SK-N-SH (cell line): Measurements from ENCODE around the gene ENO1. TPM values are rescaled to one million over a fixed set of nuclear protein-coding genes. Genes with fewer than 3 reads are reported as not detected.

Experiments used
- CTCF ChIA-PET: fragments of 300-600, 350-600 bp; formaldehyde crosslinking; extraction: SDS; loops from one replicate; lab custom pipeline; 2021; lab: Yijun Ruan, JAX
- POLR2A ChIA-PET: fragments of 350-600 bp; sonication (Branson Sonifier 250); formaldehyde crosslinking; extraction: SDS; loops from one replicate; lab custom pipeline; 2020; ENCODE audit warnings: antibody characterized with exemption, inconsistent platforms; lab: Yijun Ruan, JAX
- DNase-seq: peaks from one replicate; pipeline ENCODE4 v3.0.0; 2012
- H2AFZ ChIP-seq: fragments of 200-600 bp; sonication (generic); 2 replicates; pipeline ENCODE4 v1.8.1; 2016; ENCODE audit warnings: antibody characterized with exemption, mild to moderate bottlenecking, low read depth
- H3F3A ChIP-seq: fragments of 200-600 bp; sonication (generic); replicated peaks from 2 replicates; pipeline ENCODE3; 2016; ENCODE audit warnings: antibody characterized with exemption, mild to moderate bottlenecking; ENCODE audit not compliant: insufficient read depth
- H3K27ac ChIP-seq, 2 experiments: fragments of 200-500 bp in 1 of 2; fragments of 200-600 bp in 1 of 2; sonication (Bioruptor generic) in 1 of 2; sonication (generic), shearing (Covaris generic) in 1 of 2; 2 replicates each; pipeline versions ENCODE4 v1.5.1 to v1.6.1; 2014 to 2016; ENCODE audit warnings: low read depth in 2 of 2, inconsistent platforms in 1 of 2, low read length in 1 of 2, mild to moderate bottlenecking in 1 of 2, mixed read lengths in 1 of 2
- H3K27me3 ChIP-seq: fragments of 200-600 bp; sonication (generic), shearing (Covaris generic); 2 replicates; pipeline ENCODE4 v1.6.1; 2016; ENCODE audit warnings: mixed run types; ENCODE audit not compliant: insufficient read depth
- H3K36me3 ChIP-seq, 2 experiments: fragments of 200-500 bp in 1 of 2; fragments of 200-600 bp in 1 of 2; sonication (Bioruptor generic) in 1 of 2; sonication (generic) in 1 of 2; replicated peaks in 1 of 2; 2 replicates each; pipeline versions ENCODE3 to v1.5.1; 2014 to 2016; ENCODE audit warnings: low read length in 1 of 2, mild to moderate bottlenecking in 1 of 2; ENCODE audit not compliant: insufficient read depth in 2 of 2, control insufficient read depth in 1 of 2
- H3K4me1 ChIP-seq, 2 experiments: fragments of 200-500 bp in 1 of 2; fragments of 200-600 bp in 1 of 2; sonication (Bioruptor generic) in 1 of 2; sonication (generic), shearing (Covaris generic) in 1 of 2; 2 replicates each; pipeline versions ENCODE4 v1.5.1 to v1.6.1; 2014 to 2016; ENCODE audit warnings: low read depth in 1 of 2, low read length in 1 of 2, mixed run types in 1 of 2; ENCODE audit not compliant: insufficient read depth in 2 of 2, control insufficient read depth in 1 of 2
- H3K4me2 ChIP-seq: fragments of 200-600 bp; sonication (generic), shearing (Covaris generic); 2 replicates; pipeline ENCODE4 v1.6.1; 2017; ENCODE audit warnings: mixed run types
- H3K4me3 ChIP-seq, 2 experiments: fragments of 200-500 bp in 1 of 2; fragments of 200-600 bp in 1 of 2; sonication (Bioruptor generic) in 1 of 2; sonication (generic), shearing (Covaris generic) in 1 of 2; 2 replicates each; pipeline versions ENCODE4 v1.5.1 to v1.8.1; 2014 to 2016; ENCODE audit warnings: low read depth in 2 of 2, inconsistent platforms in 1 of 2, low read length in 1 of 2, mild to moderate bottlenecking in 1 of 2, mixed read lengths in 1 of 2, moderate library complexity in 1 of 2
- H3K79me2 ChIP-seq: fragments of 200-600 bp; sonication (generic); 2 replicates; pipeline ENCODE4 v1.8.1; 2017; ENCODE audit warnings: mild to moderate bottlenecking; ENCODE audit not compliant: insufficient read depth
- H3K9ac ChIP-seq: fragments of 200-600 bp; sonication (generic); 2 replicates; pipeline ENCODE4 v1.6.1; 2017; ENCODE audit warnings: mixed run types
- H3K9me2 ChIP-seq: fragments of 200-600 bp; sonication (generic); 2 replicates; pipeline ENCODE4 v1.6.1; 2017; ENCODE audit warnings: mixed run types
- H3K9me3 ChIP-seq: fragments of 200-600 bp; sonication (generic); 2 replicates; pipeline ENCODE4 v1.6.1; 2017; ENCODE audit warnings: mixed run types, mild to moderate bottlenecking, moderate library complexity
- H4K20me1 ChIP-seq: fragments of 200-600 bp; sonication (generic); 2 replicates; pipeline ENCODE4 v1.6.1; 2017; ENCODE audit warnings: mild to moderate bottlenecking, mixed run types; ENCODE audit not compliant: insufficient read depth
- EP300 ChIP-seq, 2 experiments: IDR thresholded peaks; 2 replicates each; pipeline versions ENCODE4 v1.4.0 to v1.6.1; 2012; ENCODE audit warnings: borderline replicate concordance in 1 of 2, low read depth in 1 of 2, low read length in 1 of 2
- FOXM1 ChIP-seq: IDR thresholded peaks from 2 replicates; pipeline ENCODE4 v1.4.0; 2012; ENCODE audit warnings: low read depth, mild to moderate bottlenecking
- NFIC ChIP-seq: IDR thresholded peaks from 2 replicates; pipeline ENCODE4 v1.4.0; 2012; ENCODE audit warnings: borderline replicate concordance
- RXRA ChIP-seq: IDR thresholded peaks from 2 replicates; pipeline ENCODE4 v1.4.0; 2012; ENCODE audit warnings: low read depth, mild to moderate bottlenecking, borderline replicate concordance
- TEAD4 ChIP-seq: IDR thresholded peaks from 2 replicates; pipeline ENCODE4 v1.4.0; 2012; ENCODE audit warnings: mild to moderate bottlenecking, borderline replicate concordance; ENCODE audit not compliant: insufficient read depth
- USF1 ChIP-seq: IDR thresholded peaks from 2 replicates; pipeline ENCODE4 v1.4.0; 2012; ENCODE audit warnings: low read depth, borderline replicate concordance
- WGBS: methylation state at CpG from one replicate; pipeline ENCODE4 v1.1.6; 2017; ENCODE audit warnings: low lambda C conversion rate; 5-methylcytosine and 5-hydroxymethylcytosine counted together
- polyA plus RNA-seq, 3 experiments: library from polyadenylated mRNA; depleted of rRNA; stranded (reverse); fragments of >200 nt; gene quantifications; 2 replicates each; pipeline ENCODE4 v1.2.3, GENCODE V29; 2012
- TF ChIP-seq, protein P1 (sequence below): IDR thresholded peaks from 2 replicates; pipeline ENCODE4; 2012
- TF ChIP-seq, protein P2 (sequence below): IDR thresholded peaks from 2 replicates; pipeline ENCODE4 v1.6.1; 2012; ENCODE audit warnings: mild to moderate bottlenecking, low read depth, low read length, moderate library complexity

The ENO1 gene
- polyA plus RNA-seq, 1 of the 3 experiments (the other 2 are of a cell fraction), result 1,599 TPM

- H3K9ac ChIP-seq, result no peak overlapping the region
- no peaks in the 10 kb centered on the region for H3K9me2 ChIP-seq
- H3K27me3 ChIP-seq, result no peaks in the 10 kb centered on the region
- no peak overlapping the region for H3K4me3 ChIP-seq
- ChIA-PET POLR2A (no interaction called here), CTCF (interaction anchor here (1.6 to 1.8 kb wide), 2 partner anchors 12 to 82 kb away, joined by 5 to 6 read pairs; no protein-coding TSS in a partner anchor)
- peaks cover 37% of the 10 kb centered on the region for H3F3A ChIP-seq
- no peak for DNase-seq
- H3K27ac ChIP-seq, result peak overlapping the region in 1 of 2 experiments; percentile 66; a peak in 2 of 4 replicates
- no peaks in the 10 kb centered on the region for H4K20me1 ChIP-seq
- H3K4me1 ChIP-seq, result peaks cover 10 to 17% of the 10 kb centered on the region in 2 experiments; a peak in 3 of 4 replicates
- WGBS, result 78% methylated on average over 9 of the region's 9 CpGs
- H2AFZ ChIP-seq, result peak overlapping the region; percentile 84; the same call in 1 of the 2 replicates
- no peaks in the 10 kb centered on the region for H3K79me2 ChIP-seq
- H3K36me3 ChIP-seq, result no peaks in the 10 kb centered on the region
- TF ChIP-seq, protein P1, sequence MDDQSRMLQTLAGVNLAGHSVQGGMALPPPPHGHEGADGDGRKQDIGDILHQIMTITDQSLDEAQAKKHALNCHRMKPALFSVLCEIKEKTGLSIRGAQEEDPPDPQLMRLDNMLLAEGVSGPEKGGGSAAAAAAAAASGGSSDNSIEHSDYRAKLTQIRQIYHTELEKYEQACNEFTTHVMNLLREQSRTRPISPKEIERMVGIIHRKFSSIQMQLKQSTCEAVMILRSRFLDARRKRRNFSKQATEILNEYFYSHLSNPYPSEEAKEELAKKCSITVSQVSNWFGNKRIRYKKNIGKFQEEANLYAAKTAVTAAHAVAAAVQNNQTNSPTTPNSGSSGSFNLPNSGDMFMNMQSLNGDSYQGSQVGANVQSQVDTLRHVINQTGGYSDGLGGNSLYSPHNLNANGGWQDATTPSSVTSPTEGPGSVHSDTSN, result no peak
- TF ChIP-seq RXRA, result no peak
- no peak for TF ChIP-seq TEAD4
- TF ChIP-seq, protein P2, sequence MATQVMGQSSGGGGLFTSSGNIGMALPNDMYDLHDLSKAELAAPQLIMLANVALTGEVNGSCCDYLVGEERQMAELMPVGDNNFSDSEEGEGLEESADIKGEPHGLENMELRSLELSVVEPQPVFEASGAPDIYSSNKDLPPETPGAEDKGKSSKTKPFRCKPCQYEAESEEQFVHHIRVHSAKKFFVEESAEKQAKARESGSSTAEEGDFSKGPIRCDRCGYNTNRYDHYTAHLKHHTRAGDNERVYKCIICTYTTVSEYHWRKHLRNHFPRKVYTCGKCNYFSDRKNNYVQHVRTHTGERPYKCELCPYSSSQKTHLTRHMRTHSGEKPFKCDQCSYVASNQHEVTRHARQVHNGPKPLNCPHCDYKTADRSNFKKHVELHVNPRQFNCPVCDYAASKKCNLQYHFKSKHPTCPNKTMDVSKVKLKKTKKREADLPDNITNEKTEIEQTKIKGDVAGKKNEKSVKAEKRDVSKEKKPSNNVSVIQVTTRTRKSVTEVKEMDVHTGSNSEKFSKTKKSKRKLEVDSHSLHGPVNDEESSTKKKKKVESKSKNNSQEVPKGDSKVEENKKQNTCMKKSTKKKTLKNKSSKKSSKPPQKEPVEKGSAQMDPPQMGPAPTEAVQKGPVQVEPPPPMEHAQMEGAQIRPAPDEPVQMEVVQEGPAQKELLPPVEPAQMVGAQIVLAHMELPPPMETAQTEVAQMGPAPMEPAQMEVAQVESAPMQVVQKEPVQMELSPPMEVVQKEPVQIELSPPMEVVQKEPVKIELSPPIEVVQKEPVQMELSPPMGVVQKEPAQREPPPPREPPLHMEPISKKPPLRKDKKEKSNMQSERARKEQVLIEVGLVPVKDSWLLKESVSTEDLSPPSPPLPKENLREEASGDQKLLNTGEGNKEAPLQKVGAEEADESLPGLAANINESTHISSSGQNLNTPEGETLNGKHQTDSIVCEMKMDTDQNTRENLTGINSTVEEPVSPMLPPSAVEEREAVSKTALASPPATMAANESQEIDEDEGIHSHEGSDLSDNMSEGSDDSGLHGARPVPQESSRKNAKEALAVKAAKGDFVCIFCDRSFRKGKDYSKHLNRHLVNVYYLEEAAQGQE, result no peak
- peak; percentile 57; the same call in 1 of the 2 replicates for TF ChIP-seq USF1
- TF ChIP-seq NFIC, result no peak
- TF ChIP-seq FOXM1, result no peak
- no peak for TF ChIP-seq EP300 (IDR thresholded peaks at IDR 0.05; ENCODE audit: borderline replicate concordance in 1 of 2, low read depth in 1 of 2, low read length in 1 of 2)
- H3K9me3 ChIP-seq, result no peaks in the 10 kb centered on the region
- H3K4me2 ChIP-seq, result no peak overlapping the region
Measured at GRCh38 chr1:8905582-8906191, 27.2 kb upstream of the ENO1 start.
